AG04449 (cell line): ENCODE results near the gene NISCH.

Experiments used
- CTCF ChIA-PET: fragments of 350-600 bp; formaldehyde crosslinking; extraction: SDS; loops from one replicate; lab custom pipeline; 2021; ENCODE audit warnings: antibody characterized with exemption; lab: Yijun Ruan, JAX
- POLR2A ChIA-PET: fragments of 400-600, 350-600 bp; formaldehyde crosslinking; extraction: SDS; loops from one replicate; lab custom pipeline; 2020; ENCODE audit warnings: antibody characterized with exemption, inconsistent platforms; lab: Yijun Ruan, JAX
- DNase-seq: peaks from one replicate; pipeline ENCODE4 v3.0.0-alpha.2; 2010; ENCODE audit warnings: low read depth, low spot score
- H3K4me3 ChIP-seq: 2 replicates; pipeline ENCODE4 v1.5.1; 2011; ENCODE audit warnings: low read depth, mild to moderate bottlenecking, control low read depth, low read length
- CTCF ChIP-seq: IDR thresholded peaks from one replicate; pipeline ENCODE4 v1.5.1; 2011; ENCODE audit warnings: mild to moderate bottlenecking, moderate library complexity, low read length, control low read depth, inconsistent platforms; ENCODE audit not compliant: insufficient read depth; ENCODE audit errors: missing control alignments

The NISCH gene

DNA sequence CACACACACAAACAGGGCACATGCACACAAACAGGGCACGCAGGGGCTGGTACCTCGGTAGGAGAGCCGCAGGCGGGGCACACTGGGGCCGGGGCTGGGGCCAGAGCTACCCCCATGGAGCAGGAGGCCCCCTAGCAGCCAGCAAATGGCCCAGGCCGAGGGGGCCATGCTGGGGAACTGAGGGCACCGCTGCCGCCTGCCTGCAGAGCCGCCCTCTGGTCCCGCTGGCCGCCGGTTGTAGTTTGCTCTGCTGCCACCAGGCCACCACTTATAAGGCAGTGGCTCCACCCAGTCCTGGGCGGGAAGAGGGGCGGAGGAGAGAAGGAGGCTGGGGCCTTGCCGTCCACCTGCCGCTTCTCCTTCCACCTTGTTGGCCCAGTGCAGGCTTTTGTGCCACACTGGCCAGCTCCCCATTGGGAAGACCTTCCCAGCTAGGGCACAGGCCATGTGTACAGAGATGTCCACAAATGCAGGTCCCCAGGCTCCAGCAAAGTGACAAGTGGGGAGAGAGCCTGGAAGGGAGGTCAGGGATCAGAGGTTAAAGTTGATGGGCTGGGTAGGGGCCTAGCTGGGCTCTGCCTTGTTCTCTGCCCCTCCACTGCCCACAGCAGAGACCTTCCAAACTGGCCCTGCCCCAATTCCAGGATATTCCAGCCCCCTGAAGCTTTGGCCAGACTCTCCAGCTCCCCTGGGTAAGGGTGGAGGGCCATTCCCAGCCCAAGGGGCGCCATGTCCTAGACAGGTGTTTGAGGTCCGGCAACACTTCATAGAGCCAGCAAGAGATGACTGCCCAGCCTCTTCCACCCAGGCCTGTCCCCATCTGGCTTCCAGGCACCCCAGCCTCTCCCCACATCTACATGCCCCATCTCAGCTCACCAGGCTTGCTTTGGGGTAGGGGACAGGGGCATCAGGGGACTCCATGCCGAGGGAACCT, 10.3 kb upstream of the NISCH start, which contains the start of gene SEMA3G:
TSS of gene SEMA3G (minus strand) at position 244 of the 934 bp plus-strand sequence. CDS start at position 168, 76 bp downstream.
- ChIA-PET CTCF (interaction anchor here (0.8 to 26.2 kb wide), 10 partner anchors 11 to 225 kb away, joined by 3 to 1004 read pairs (median 8); partner anchors contain the start of genes NISCH, TNNC1 and TWF2), POLR2A (no interaction called here)
- no peak for DNase-seq
- H3K4me3 ChIP-seq = no peak within 1 kb of the TSS
- peak; percentile 76 for TF ChIP-seq CTCF

DNA sequence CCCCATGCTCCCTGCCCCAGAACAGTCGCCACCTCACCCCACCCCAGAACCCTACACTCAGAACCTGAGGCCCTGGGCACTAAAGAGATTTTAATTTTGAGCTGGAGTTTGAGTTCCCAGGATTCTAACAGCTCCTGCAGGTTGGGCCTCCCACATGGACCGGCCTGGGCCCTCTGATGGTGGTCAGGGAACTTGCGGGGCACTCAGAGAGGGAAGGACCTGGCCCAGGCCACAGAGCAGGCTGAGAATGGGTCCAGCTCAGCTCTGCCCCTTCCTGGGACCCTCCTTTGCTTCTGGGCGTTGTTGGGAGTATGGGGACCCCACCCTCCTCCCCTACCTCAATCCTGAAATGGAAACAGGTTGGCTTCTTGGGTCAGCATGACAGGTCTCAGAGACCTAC, 9.4 kb upstream of the NISCH start:
- no peak for DNase-seq
- POLR2A ChIA-PET = no interaction called here
- TF ChIP-seq CTCF = no peak
- CTCF ChIA-PET = interaction anchor here (0.7 to 26.2 kb wide), 12 partner anchors 10 to 249 kb away, joined by 3 to 1004 read pairs (median 6); partner anchors contain the start of genes NISCH, TNNC1 and TWF2
- H3K4me3 ChIP-seq = no peak overlapping the region

GRCh38 chr3:52446631-52447511, 8.5 kb upstream of the NISCH start:
- DNase-seq = no peak
- CTCF ChIA-PET = interaction anchor here (0.7 to 26.2 kb wide), 21 partner anchors 9 to 444 kb away, joined by 3 to 1004 read pairs (median 4); partner anchors contain the start of genes NISCH, TNNC1 and TWF2
- H3K4me3 ChIP-seq = no peak overlapping the region
- POLR2A ChIA-PET = no interaction called here
- peak; percentile 96 for TF ChIP-seq CTCF

DNA sequence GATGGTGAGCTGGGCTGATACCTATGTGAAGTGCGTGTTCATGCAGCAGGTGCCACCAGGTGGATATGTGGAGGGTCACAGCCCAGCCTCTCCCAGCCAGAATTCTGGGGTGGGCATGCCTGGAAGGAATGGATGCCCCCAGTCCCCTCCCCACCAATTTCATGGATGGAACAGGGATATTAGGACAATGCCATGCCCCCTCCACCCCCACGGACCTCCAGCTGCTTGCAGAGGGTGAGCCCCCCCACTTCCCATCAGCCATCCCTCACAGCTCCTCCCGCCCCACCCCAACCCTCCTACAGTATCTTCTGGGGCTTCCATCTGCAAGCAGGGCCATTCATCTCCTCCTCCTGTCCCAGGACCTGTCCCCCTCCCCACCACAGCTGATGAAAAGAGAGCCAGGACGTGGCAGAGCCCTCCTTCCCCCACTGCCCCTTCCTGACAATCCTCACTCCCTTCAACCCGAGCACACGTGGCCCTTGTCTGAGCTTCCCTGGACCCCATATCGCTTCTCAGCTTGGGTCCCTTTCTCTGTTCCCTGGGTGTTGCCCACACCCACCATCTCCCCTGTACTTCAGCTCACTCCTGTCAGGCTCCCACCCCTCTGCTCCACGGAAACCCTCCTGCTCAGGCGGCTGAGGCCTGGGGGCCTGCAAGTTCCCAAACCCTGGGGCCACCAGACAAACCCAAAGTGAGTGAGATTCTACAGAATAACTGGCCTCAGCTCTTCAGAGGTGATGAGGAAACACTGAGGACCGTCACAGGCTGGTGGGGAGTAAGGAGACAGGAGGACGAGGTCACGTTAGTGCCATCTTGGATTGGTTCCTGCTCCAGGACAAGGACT, 7.7 kb upstream of the NISCH start:
- TF ChIP-seq CTCF = no peak
- ChIA-PET POLR2A (interaction anchor here (0.9 to 1.3 kb wide), 3 partner anchors 9 to 91 kb away, joined by 3 read pairs; no protein-coding TSS in a partner anchor), CTCF (interaction anchor here (0.6 to 26.2 kb wide), 23 partner anchors 9 to 447 kb away, joined by 3 to 1004 read pairs (median 4); partner anchors contain the start of genes NISCH, STAB1, TLR9 and TNNC1)
- no peak for DNase-seq
- no peak overlapping the region for H3K4me3 ChIP-seq

GRCh38 chr3:52450489-52451236, 4.7 kb upstream of the NISCH start:
- ChIA-PET POLR2A (no interaction called here), CTCF (interaction anchor here (0.7 to 26.2 kb wide), 2 partner anchors 9 to 25 kb away, joined by 3 to 1004 read pairs; no protein-coding TSS in a partner anchor)
- TF ChIP-seq CTCF = no peak
- DNase-seq = no peak
- H3K4me3 ChIP-seq = no peak overlapping the region
